GM12865 (cell line): ENCODE measurements around the gene HES7.

Source experiments
- DNase-seq: peaks from one replicate; pipeline ENCODE4 v3.0.0; 2010; ENCODE audit warnings: low read depth
- H3K4me3 ChIP-seq: 2 replicates; pipeline ENCODE4 v1.5.1; 2011; ENCODE audit warnings: mild to moderate bottlenecking, low read depth, low read length, control low read depth
- TF ChIP-seq, protein P1 (sequence below): IDR thresholded peaks from 2 replicates; pipeline ENCODE4 v1.5.1; 2011; ENCODE audit warnings: low read length, control low read depth, low read depth, inconsistent platforms; ENCODE audit not compliant: insufficient read depth; ENCODE audit errors: missing control alignments

The HES7 gene

DNA sequence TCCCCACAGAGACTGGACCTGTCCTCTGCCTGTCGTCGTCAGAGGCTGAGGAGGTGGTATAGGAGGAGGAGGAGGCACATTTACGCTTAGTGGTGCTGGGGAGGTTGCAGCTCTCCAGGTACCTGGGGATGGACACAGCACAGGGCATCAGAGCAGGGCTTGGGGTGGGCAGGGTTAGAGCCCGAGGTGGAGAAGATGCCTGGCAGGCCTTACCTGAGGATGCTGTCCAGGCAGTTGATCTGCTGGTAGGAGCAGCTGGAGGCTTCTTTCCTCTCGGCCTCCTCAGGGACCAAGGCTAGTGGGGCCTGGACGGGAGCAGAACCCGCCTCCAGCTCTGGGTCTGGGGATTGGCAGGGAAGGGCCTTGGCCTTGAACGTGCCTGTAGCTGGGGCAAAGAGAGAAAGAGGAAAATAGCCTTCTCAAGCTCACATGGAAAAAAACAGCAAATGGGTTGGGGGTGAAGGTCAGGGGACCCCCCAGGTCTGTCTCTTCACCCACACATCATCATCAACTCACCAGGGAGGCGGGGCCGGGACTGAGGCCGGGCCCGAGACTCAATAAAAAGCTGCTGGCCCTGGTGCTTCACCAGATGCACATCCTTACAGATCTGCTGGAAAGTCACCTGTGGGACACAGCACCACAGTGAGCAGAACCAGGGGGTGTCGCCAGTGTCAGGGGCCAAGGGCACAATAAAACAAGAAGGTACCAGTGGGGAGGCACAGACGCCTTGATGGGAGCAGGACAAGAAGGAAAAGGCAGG lies 22.7 kb upstream of the HES7 start:
- TF ChIP-seq, protein P1, sequence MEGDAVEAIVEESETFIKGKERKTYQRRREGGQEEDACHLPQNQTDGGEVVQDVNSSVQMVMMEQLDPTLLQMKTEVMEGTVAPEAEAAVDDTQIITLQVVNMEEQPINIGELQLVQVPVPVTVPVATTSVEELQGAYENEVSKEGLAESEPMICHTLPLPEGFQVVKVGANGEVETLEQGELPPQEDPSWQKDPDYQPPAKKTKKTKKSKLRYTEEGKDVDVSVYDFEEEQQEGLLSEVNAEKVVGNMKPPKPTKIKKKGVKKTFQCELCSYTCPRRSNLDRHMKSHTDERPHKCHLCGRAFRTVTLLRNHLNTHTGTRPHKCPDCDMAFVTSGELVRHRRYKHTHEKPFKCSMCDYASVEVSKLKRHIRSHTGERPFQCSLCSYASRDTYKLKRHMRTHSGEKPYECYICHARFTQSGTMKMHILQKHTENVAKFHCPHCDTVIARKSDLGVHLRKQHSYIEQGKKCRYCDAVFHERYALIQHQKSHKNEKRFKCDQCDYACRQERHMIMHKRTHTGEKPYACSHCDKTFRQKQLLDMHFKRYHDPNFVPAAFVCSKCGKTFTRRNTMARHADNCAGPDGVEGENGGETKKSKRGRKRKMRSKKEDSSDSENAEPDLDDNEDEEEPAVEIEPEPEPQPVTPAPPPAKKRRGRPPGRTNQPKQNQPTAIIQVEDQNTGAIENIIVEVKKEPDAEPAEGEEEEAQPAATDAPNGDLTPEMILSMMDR, result no peak
- H3K4me3 ChIP-seq, result no peak overlapping the region
- no peak for DNase-seq

DNA sequence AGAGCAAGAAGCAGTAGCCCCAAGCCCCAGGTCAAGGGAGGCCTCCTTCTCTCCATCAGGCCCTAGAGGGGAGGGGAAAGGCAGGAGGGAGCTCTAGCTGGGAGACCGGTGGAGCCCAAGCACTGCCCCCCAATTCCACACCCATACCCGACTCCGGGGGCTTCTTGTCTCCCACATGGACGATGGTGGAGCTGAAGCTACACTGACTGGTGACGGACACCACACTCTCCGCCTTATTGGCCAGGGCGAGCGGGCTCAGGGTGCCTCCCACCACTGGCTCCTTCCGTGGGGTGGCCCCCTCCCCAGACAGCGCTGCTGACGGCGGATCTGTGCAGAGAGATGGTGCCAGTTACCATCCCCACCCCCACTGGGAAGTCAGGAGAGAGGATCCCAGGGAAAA lies 21.9 kb upstream of the HES7 start:
- no peak for DNase-seq
- TF ChIP-seq, protein P1, result no peak
- H3K4me3 ChIP-seq, result no peak overlapping the region

GRCh38 chr17:8144401-8145231 lies 20.7 kb upstream of the HES7 start:
- DNase-seq, result no peak
- H3K4me3 ChIP-seq, result no peak overlapping the region
- TF ChIP-seq, protein P1, result no peak

DNA sequence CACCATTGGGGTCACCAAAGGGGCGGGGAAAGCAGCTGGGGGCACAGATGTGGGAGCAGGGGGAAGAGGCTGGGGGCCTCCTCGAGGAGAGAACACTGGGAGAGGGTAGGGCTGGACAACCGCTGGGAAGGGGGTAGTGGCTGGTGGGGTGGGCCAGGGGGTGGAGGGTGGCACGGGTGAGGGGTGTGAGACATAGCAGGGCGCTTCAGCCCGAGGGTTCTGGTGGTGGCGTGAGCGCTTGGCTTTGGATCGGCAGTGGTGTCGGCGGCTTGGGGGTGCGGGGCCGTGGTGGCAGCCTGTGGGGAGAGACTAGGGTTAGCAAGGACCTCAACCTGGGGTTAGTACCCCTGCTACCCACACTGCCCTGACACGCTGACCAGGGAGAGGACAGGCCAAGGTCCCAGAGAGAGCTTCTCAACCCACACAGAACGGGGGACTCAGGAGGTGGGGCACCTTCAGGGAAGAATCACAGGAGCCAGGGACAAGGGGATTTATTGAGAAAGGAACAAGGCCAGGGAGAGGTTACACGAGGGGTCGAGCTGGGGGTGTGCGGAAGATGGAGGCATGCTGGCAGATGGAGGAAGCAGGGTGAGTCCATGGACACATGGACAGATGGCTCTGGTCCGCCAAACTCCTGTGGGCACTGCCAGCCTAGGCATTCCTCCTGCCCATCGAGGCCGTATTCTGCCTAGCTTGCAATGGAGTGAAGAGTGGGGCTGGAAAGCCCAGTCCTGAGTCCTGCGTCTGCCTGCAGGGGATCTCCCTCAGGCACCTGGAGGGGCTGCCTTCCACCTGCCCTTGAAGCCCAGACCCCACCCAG lies 19.9 kb upstream of the HES7 start:
- DNase-seq, result no peak
- H3K4me3 ChIP-seq, result no peak overlapping the region
- TF ChIP-seq, protein P1, result no peak

- TF ChIP-seq, protein P1, result no peak
- H3K4me3 ChIP-seq, result no peak overlapping the region
- DNase-seq, result no peak
Measured at GRCh38 chr17:8142887-8143580, 19.1 kb upstream of the HES7 start.
